Calu3 (cell line): Measurements from ENCODE around the gene SLCO1B1. TPM values are rescaled to one million over a fixed set of nuclear protein-coding genes. Genes with fewer than 3 reads are reported as not detected.
"Not testable (repeated sequence)": the region's sequence is repeated elsewhere in the genome, so short reads cannot be mapped to it uniquely, and the experiment has no call there.

Experiments used
- BruUV-seq: library from RNA; stranded (reverse); fragments of 400-500 nt; replicated peaks from 2 replicates; lab custom pipeline; 2021; lab: Mats Ljungman, UMichigan
- CTCF ChIA-PET: fragments of 300-600 bp; sonication (Branson Sonifier 250); formaldehyde crosslinking; loops from one replicate; lab custom pipeline; 2022; ENCODE audit warnings: antibody characterized with exemption; lab: Charles Lee
- DNase-seq: peaks from one replicate; pipeline ENCODE4 v3.0.0; 2022
- H3K27ac Mint-ChIP-seq: one replicate; pipeline ENCODE4 v1.8.0; 2022; ENCODE audit warnings: mixed read lengths; ENCODE audit not compliant: unreplicated experiment
- H3K27me3 Mint-ChIP-seq: one replicate; pipeline ENCODE4 v1.8.0; 2022; ENCODE audit warnings: mixed read lengths; ENCODE audit not compliant: unreplicated experiment
- H3K36me3 Mint-ChIP-seq: one replicate; pipeline ENCODE4 v1.8.0; 2022; ENCODE audit warnings: mild to moderate bottlenecking, moderate library complexity, mixed read lengths; ENCODE audit not compliant: insufficient read depth, unreplicated experiment
- H3K4me1 Mint-ChIP-seq: one replicate; pipeline ENCODE4 v1.8.0; 2022; ENCODE audit warnings: mild to moderate bottlenecking, low read depth, mixed read lengths; ENCODE audit not compliant: unreplicated experiment
- H3K4me3 Mint-ChIP-seq: one replicate; pipeline ENCODE4 v1.8.0; 2022; ENCODE audit warnings: mild to moderate bottlenecking, low read depth, moderate library complexity, mixed read lengths; ENCODE audit not compliant: unreplicated experiment
- H3K9me3 Mint-ChIP-seq: one replicate; pipeline ENCODE4 v1.8.0; 2022; ENCODE audit warnings: low read depth, mixed read lengths; ENCODE audit not compliant: unreplicated experiment
- CTCF ChIP-seq: fragments of 200-600 bp; IDR thresholded peaks from one replicate; pipeline ENCODE4 v1.8.0; 2022; ENCODE audit warnings: antibody characterized with exemption; ENCODE audit not compliant: unreplicated experiment
- intact Hi-C: fragments of 100-400 bp; cut with micrococcal nuclease; formaldehyde crosslinking; loops from one replicate; pipeline ENCODE4 v1.10.0; 2022; ENCODE audit not compliant: unreplicated experiment
- total RNA-seq: library from RNA; stranded (reverse); gene quantifications from 2 replicates; pipeline ENCODE4 v1.2.3, GENCODE V29; 2022

The SLCO1B1 gene
- total RNA-seq, 1 experiment from 2014 or later: 1.7 TPM

- DNase-seq: peak; percentile 68
- BruUV-seq: no TSS peak
Observed at GRCh38 chr12:21169878-21170472, 39.0 kb downstream of the SLCO1B1 start.

GRCh38 chr12:21172079-21172478 lies 41.1 kb downstream of the SLCO1B1 start:
- Mint-ChIP-seq H3K27ac (no peak overlapping the region), H3K9me3 (no peaks in the 10 kb centered on the region), H3K4me3 (no peak overlapping the region), H3K36me3 (no peaks in the 10 kb centered on the region), H3K27me3 (no peaks in the 10 kb centered on the region), H3K4me1 (no peaks in the 10 kb centered on the region)
- CTCF ChIA-PET: no interaction called here
- no TSS peak for BruUV-seq
- no peak for DNase-seq
- no peak for TF ChIP-seq CTCF
- intact Hi-C loops: loop anchor here (10.0 kb wide), 1 partner anchor 107 kb away; no protein-coding TSS in a partner anchor

More at GRCh38 chr12:21169878-21170472, 39.0 kb downstream of the SLCO1B1 start:
- Mint-ChIP-seq H3K9me3 (no peaks in the 10 kb centered on the region), H3K36me3 (no peaks in the 10 kb centered on the region), H3K4me1 (no peaks in the 10 kb centered on the region), H3K27ac (no peak overlapping the region), H3K4me3 (no peak overlapping the region), H3K27me3 (no peaks in the 10 kb centered on the region)
- CTCF ChIA-PET: no interaction called here
- intact Hi-C loops: loop anchor here (1.0 to 10.0 kb wide), 3 partner anchors 105 to 524 kb away; no protein-coding TSS in a partner anchor
- TF ChIP-seq CTCF: peak; percentile 76

DNA sequence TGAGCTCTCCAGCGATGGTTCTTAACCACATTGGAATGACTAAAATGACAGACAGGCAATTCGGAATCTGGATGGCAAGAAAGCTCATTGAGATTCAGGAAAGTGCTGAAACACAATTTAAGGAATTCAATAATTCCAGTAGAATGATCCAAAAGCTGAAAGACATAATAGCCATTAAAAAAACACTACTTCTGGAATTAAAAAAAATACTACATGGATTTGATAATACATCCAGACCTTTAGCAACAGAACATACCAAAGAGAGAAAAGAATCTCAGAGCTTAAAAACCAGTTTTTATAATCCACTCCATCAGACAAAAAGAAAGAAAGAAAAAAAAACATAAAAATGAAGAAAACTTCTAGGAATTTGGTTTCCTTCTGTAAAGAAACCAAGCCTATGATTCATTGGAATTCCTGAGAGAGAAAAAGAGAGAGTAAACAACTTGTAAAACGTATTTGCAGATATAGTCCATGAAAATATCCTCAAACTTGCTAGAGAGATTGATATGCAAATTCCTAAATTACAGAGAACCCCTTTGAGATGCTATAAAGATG lies 52.8 kb downstream of the SLCO1B1 start:
- TF ChIP-seq CTCF: no peak
- Mint-ChIP-seq H3K4me3 (no peak overlapping the region), H3K9me3 (peaks cover 7% of the 10 kb centered on the region), H3K27me3 (no peaks in the 10 kb centered on the region), H3K36me3 (no peaks in the 10 kb centered on the region), H3K4me1 (peaks cover 7% of the 10 kb centered on the region), H3K27ac (no peak overlapping the region)
- BruUV-seq: no TSS peak
- CTCF ChIA-PET: no interaction called here
- intact Hi-C loops: no loop called here
- no peak for DNase-seq

DNA sequence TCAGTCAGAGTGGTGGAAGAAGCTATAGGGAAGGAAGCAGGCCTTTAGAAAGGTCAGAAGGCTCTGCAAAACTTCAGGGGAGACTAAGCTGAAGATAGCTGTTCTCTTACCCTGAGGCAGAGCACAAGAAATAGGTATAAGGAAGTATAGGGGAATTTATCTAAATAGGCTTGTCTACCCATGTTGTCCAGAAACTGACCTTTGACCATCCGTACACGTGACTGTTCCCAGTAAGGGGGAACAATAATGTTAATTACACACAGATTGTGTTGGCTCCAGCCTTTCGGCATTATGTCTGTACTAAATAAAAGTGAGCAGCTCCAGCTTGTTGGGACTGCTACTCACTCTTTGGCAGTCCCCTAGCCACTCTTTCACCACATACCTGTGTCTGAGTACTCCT lies 59.0 kb downstream of the SLCO1B1 start:
- DNase-seq: no peak
- no TSS peak for BruUV-seq
- no peak for TF ChIP-seq CTCF
- Mint-ChIP-seq H3K4me3 (no peak overlapping the region), H3K4me1 (peaks cover 8% of the 10 kb centered on the region), H3K9me3 (peaks cover 2% of the 10 kb centered on the region), H3K27me3 (no peaks in the 10 kb centered on the region), H3K36me3 (no peaks in the 10 kb centered on the region), H3K27ac (no peak overlapping the region)
- CTCF ChIA-PET: no interaction called here
- intact Hi-C loops: no loop called here

DNA sequence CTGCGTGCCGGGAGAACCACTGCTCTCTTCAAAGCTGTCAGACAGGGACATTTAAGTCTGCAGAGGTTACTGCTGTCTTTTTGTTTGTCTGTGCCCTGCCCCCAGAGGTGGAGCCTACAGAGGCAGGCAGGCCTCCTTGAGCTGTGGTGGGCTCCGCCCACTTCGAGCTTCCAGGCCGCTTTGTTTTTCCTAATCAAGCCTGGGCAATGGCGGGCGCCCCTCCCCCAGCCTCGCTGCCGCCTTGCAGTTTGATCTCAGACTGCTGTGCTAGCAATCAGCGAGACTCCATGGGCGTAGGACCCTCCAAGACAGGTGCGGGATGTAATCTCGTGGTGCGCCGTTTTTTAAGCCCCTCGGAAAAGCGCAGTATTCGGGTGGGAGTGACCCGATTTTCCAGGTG lies 83.4 kb downstream of the SLCO1B1 start:
- H3K36me3 Mint-ChIP-seq, H3K4me3 Mint-ChIP-seq, intact Hi-C loops, H3K4me1 Mint-ChIP-seq, BruUV-seq, CTCF ChIA-PET, DNase-seq, H3K27ac Mint-ChIP-seq, H3K9me3 Mint-ChIP-seq, H3K27me3 Mint-ChIP-seq: not testable (repeated sequence)
